COR-L47 (cell line): Measurements from ENCODE around the gene SMARCC2.
"Not testable (repeated sequence)": the region's sequence is repeated elsewhere in the genome, so short reads cannot be mapped to it uniquely, and the experiment has no call there.

Source experiments
- DNase-seq: peaks from one replicate; lab custom pipeline; 2025; lab: John Stamatoyannopoulos, UW

Gene SMARCC2

DNA sequence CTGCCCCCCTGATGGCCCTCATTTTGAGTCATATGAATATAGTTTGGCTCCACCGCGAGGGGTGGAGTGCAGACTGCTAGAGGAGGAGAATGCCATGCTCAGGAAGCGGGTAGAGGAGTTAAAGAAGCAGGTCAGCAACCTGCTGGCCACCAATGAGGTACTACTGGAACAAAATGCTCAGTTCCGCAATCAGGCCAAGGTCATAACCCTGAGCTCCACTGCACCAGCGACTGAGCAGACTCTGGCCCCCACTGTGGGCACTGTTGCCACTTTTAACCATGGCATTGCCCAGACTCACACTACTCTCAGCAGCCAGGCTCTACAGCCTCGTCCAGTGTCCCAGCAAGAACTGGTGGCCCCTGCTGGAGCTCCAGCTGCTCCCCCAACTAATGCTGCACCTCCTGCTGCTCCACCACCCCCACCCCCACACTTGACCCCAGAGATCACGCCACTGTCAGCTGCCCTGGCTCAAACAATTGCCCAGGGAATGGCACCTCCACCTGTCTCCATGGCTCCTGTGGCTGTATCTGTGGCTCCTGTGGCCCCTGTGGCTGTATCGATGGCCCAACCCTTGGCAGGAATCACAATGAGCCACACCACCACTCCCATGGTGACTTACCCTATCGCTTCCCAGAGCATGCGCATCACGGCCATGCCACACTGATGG, 67.9 kb downstream of the SMARCC2 start:
- no peak for DNase-seq

GRCh38 chr12:56120158-56120846, 69.0 kb downstream of the SMARCC2 start:
- DNase-seq: no peak

DNA sequence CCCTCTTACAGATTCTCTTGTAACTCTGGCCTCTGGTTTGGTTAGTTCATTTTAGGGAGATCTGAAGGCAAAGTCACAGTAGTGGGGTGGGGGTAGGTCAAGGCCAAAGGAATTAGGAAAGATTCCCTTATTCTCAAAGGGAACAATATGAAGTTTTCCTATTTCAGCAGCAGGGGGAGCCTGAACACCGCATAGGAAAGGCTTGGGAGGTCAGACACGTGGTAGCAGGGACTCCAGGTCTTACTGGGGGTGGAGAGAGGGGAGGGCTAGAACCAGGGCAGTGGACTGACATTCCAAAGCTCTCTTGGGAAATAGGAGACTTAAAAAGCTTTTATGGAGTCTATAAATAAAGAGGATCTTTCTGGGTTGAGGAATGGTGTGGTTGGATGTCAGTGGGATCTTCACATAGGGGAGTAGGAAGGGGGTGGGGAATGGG, 69.9 kb downstream of the SMARCC2 start:
- peak; percentile 78 for DNase-seq

DNA sequence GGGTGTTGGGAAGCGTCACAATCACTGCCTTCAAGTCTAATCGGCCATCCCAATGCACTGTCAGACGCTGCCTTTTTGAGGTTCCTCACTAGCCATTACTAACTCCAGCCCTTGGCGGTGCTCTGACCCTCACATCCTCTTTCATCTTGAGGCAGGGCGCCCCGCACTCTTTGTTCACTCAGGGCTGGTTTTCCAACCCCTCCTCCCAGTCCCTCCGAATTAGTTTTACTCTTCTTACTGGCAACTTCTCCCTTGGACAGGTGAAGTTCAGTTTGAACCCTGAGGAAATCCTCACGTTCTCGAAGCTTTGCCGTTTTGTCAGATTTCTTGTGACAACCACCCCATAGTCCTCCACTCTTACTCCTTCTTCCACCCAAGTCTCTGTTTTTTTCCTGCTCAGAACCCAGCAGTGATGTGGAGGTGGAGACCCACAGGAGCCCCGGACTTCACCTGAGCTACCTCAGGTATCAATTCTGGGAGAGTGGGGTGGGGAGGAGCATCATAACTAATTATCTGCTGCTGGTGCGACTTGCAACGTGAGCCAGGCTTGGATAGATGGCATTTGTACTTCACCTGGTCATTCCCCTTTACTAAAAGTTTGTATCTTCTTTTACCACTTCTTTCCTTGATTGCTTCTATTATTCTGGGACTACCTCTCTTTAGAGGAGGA, 70.5 kb downstream of the SMARCC2 start:
- no peak for DNase-seq

DNA sequence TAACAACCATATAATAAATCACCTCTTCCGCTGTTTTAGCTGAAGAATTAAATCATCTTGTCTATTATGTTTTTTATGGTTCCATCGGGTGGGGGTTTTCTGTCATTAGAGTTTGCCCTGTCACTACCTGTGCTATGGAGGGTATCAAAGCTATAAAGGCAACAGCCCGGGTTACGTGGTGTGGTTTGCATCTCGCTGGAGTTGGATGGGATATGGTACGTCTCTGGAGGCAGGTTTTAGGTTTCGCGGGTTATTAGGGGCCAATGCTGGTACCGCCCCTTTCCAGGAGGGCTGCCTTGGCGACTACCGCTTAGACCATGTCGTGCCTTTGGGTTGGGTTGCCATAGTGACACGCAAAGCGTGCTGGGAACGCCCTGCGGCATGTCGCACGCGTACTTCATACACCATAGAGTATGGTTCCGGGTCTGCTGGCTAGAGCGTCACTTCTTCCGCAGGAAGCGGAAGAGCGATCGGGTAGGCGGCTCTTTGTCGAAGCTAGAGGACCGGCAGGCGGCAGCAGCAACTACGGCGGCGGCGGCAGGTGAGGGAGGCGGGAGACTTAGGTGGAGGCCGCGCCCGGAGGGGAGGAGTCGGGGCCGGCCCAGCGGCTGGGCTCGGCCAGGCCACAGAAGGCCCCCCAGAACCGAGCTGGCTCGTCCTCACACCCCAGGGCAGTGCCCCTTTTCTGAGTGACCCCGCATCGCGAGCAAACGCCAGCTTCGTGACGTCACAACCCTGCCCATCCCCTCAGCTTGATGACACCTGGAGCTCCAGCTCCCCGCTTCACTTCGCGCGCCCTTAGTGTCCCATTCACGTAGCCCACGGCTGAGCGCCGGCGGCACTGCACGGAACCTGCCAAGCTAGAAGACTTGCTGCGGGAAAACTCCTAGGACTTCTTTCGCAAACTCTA, 71.2 kb downstream of the SMARCC2 start, which contains the start of gene ZC3H10:
Gene ZC3H10, plus strand, starts transcription at position 489 of the 910 bp plus-strand sequence. CDS start 2,297 bp downstream, outside the sequence.
- DNase-seq: peak; percentile 99

DNA sequence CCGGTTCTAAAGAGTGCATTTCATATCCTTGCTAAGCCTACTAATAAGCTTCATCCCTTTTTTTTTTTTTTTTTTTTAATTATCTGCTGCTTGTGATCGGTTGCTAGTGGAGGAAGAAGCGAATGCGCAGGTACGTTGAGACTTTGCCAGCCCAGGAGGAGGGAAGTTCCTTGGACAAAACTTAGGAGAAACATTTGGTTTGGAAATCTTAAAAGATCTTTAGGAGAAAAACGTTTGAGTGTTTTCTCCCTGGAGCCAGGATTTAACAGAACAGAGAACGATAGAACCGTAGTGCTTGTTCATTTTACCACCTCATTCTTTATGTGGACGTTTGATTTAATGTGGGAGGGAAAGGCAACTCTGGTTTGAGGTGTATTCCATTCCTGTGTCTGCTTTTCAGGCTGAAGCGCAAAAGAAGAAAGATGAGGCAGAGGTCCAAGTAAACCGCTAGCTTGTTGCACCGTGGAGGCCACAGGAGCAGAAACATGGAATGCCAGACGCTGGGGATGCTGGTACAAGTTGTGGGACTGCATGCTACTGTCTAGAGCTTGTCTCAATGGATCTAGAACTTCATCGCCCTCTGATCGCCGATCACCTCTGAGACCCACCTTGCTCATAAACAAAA, 72.1 kb downstream of the SMARCC2 start:
- not testable (repeated sequence) for DNase-seq

- peak; percentile 94 for DNase-seq
Measured at GRCh38 chr12:56116267-56117081, 72.8 kb downstream of the SMARCC2 start, which contains the start of gene RPL41. Gene RPL41 (plus strand): TSS chr12:56116633.

DNA sequence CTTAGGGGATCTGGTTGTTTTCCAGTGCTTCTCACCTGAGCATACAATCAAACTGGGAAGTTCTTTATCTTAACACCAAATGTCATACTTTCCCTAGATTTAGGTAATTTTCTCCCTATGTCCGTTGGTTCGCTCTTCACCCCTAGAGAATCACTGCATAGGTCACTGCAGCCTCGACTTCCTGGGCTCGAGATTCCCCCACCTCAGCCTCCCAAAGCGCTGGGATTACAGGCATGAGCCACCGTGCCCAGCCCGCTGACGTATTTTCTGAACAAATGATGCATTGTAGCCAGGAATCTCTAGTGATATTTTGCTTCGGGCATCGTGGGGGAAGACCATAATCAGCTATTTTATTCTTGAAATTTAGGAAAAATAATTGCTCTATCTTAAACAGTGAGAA, 74.0 kb downstream of the SMARCC2 start:
- DNase-seq: no peak

DNA sequence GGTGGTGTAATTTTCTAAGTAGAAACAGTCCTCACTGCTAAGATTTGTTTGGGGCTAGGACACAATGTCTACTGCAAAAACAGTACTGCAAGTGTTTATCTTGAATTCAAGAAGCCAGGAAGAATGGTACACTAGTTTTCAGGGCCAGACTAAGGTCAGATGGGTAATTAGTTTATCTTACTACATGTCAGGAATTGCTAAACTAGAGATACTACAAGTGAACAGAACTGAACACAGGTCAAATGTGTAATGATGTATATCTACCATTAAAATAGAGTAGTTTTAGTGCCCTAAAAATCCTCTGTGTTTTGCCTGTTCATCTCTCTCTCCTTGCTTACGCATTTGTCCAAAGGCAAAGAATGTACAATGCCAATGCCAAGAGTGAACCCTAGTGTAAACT, 75.2 kb downstream of the SMARCC2 start:
- DNase-seq: no peak
